Neuronal stem cell (in vitro differentiated cells): ENCODE measurements around the gene NOP10.

Experiments
- DNase-seq: peaks from one replicate; pipeline ENCODE4 v3.0.0-alpha.2; 2013; ENCODE audit warnings: low spot score
- H2AFZ ChIP-seq: one replicate; pipeline ENCODE4 v1.6.1; 2013; ENCODE audit warnings: mild to moderate bottlenecking, low read length, inconsistent platforms
- H2AK5ac ChIP-seq: 2 replicates; pipeline ENCODE4 v1.6.1; 2013; ENCODE audit warnings: low read depth, mild to moderate bottlenecking, inconsistent platforms, low read length, moderate library complexity, mixed read lengths
- H2BK120ac ChIP-seq: 2 replicates; pipeline ENCODE4 v1.6.1; 2013; ENCODE audit warnings: low read depth, mild to moderate bottlenecking, inconsistent platforms, low read length, moderate library complexity, mixed read lengths
- H2BK12ac ChIP-seq: one replicate; pipeline ENCODE4 v1.6.1; 2013; ENCODE audit warnings: low read length, inconsistent platforms
- H2BK15ac ChIP-seq: 2 replicates; pipeline ENCODE4 v1.6.1; 2013; ENCODE audit warnings: mild to moderate bottlenecking, low read length, inconsistent platforms, mixed read lengths
- H2BK5ac ChIP-seq: one replicate; pipeline ENCODE4 v1.6.1; 2013; ENCODE audit warnings: inconsistent platforms, mild to moderate bottlenecking, low read length, moderate library complexity
- H3K14ac ChIP-seq: one replicate; pipeline ENCODE4 v1.6.1; 2013; ENCODE audit warnings: low read length, inconsistent platforms
- H3K18ac ChIP-seq: 2 replicates; pipeline ENCODE4 v1.6.1; 2013; ENCODE audit warnings: low read length, inconsistent platforms
- H3K23ac ChIP-seq: 2 replicates; pipeline ENCODE4 v1.6.1; 2013; ENCODE audit warnings: low read depth, mild to moderate bottlenecking, mixed read lengths, low read length, inconsistent platforms; ENCODE audit not compliant: poor library complexity
- H3K27ac ChIP-seq: replicated peaks from 3 replicates; pipeline ENCODE4 v1.5.1; 2013; ENCODE audit warnings: low read length, inconsistent platforms
- H3K27me3 ChIP-seq, 3 experiments: 2 replicates each; pipeline ENCODE4 v1.6.1; 2013; ENCODE audit warnings: low read length in 3 of 3, mild to moderate bottlenecking in 2 of 3, inconsistent platforms in 1 of 3, low read depth in 1 of 3, mixed read lengths in 1 of 3, moderate library complexity in 1 of 3; ENCODE audit not compliant: control insufficient read depth in 3 of 3, insufficient read depth in 3 of 3
- H3K36me3 ChIP-seq, 2 donors: replicated peaks in 1 of 2; 2 replicates each; pipeline ENCODE4 v1.6.1; 2013; ENCODE audit warnings: low read length in 2 of 2; ENCODE audit not compliant: control insufficient read depth in 2 of 2, insufficient read depth in 2 of 2
- H3K4ac ChIP-seq: 2 replicates; pipeline ENCODE4 v1.6.1; 2013; ENCODE audit warnings: inconsistent platforms, mild to moderate bottlenecking, low read length, moderate library complexity
- H3K4me1 ChIP-seq, 2 donors: 1 replicate in 1 of 2; 2 replicates in 1 of 2; pipeline ENCODE4 v1.6.1; 2013; ENCODE audit warnings: low read length in 2 of 2, low read depth in 1 of 2; ENCODE audit not compliant: control insufficient read depth in 2 of 2, insufficient read depth in 1 of 2
- H3K4me2 ChIP-seq: one replicate; pipeline ENCODE4 v1.6.1; 2013; ENCODE audit warnings: mild to moderate bottlenecking, low read length, inconsistent platforms; ENCODE audit not compliant: insufficient read depth, poor library complexity, severe bottlenecking
- H3K4me3 ChIP-seq, 2 donors: 2 replicates each; pipeline ENCODE4 v1.5.1; 2013; ENCODE audit warnings: low read length in 2 of 2, mild to moderate bottlenecking in 2 of 2, inconsistent platforms in 1 of 2, moderate library complexity in 1 of 2
- H3K79me1 ChIP-seq: one replicate; pipeline ENCODE4 v1.6.1; 2013; ENCODE audit warnings: low read depth, mild to moderate bottlenecking, inconsistent platforms, low read length, moderate library complexity
- H3K9ac ChIP-seq: one replicate; pipeline ENCODE4 v1.6.1; 2013; ENCODE audit warnings: mild to moderate bottlenecking, low read depth, low read length, inconsistent platforms; ENCODE audit not compliant: poor library complexity
- H3K9me3 ChIP-seq, 2 donors: replicated peaks in 1 of 2; 2 replicates each; pipeline versions ENCODE3 to v1.6.1; 2013; ENCODE audit warnings: low read length in 2 of 2, mild to moderate bottlenecking in 2 of 2, inconsistent platforms in 1 of 2, low read depth in 1 of 2, mixed read lengths in 1 of 2, moderate library complexity in 1 of 2; ENCODE audit not compliant: control insufficient read depth in 2 of 2, insufficient read depth in 1 of 2
- H4K8ac ChIP-seq: one replicate; pipeline ENCODE4 v1.6.1; 2013; ENCODE audit warnings: low read depth, mild to moderate bottlenecking, inconsistent platforms, low read length, moderate library complexity
- H4K91ac ChIP-seq: one replicate; pipeline ENCODE4 v1.6.1; 2013; ENCODE audit warnings: low read length, low read depth, mild to moderate bottlenecking, inconsistent platforms; ENCODE audit not compliant: poor library complexity
- WGBS, 2 donors: extraction: QIAGEN DNeasy Blood & Tissue Kit; methylation state at CpG; one replicate each; pipeline ENCODE4 v1.1.7; 2013; ENCODE audit warnings: missing lambda C conversion rate in 2 of 2, mixed read lengths in 1 of 2; ENCODE audit not compliant: insufficient read length in 2 of 2, insufficient replicate concordance in 1 of 2; ENCODE audit errors: extremely low coverage in 2 of 2; 5-methylcytosine and 5-hydroxymethylcytosine counted together

NOP10 gene

GRCh38 chr15:34366271-34367065 lies 23.5 kb upstream of the NOP10 start:
- peak overlapping the region; percentile 94 for H3K9ac ChIP-seq

GRCh38 chr15:34365836-34366235 lies 22.9 kb upstream of the NOP10 start:
- WGBS, 2 donors, result no CpG with 5 or more reads among the region's 5 CpGs
- H2AK5ac ChIP-seq, result peak overlapping the region; percentile 60
- H2BK5ac ChIP-seq, result peak overlapping the region; percentile 32
- peak overlapping the region; percentile 100 for H2AFZ ChIP-seq
- no peak overlapping the region for H3K9ac ChIP-seq
- peaks cover 0 to 1% of the 10 kb centered on the region in 2 donors for H3K9me3 ChIP-seq
- peak overlapping the region; percentile 78 to 98 for H3K4me3 ChIP-seq
- no peak for DNase-seq
- H3K14ac ChIP-seq, result no peak overlapping the region
- peaks cover 4% of the 10 kb centered on the region for H3K79me1 ChIP-seq
- no peak overlapping the region for H4K91ac ChIP-seq
- no peak overlapping the region for H3K23ac ChIP-seq
- H3K18ac ChIP-seq, result peak overlapping the region; percentile 5
- no peak overlapping the region for H2BK12ac ChIP-seq
- no peak overlapping the region for H2BK15ac ChIP-seq
- peak overlapping the region; percentile 19 for H3K27ac ChIP-seq
- peaks cover 17 to 28% of the 10 kb centered on the region in 2 donors for H3K36me3 ChIP-seq
- H3K4me2 ChIP-seq, result peak overlapping the region; percentile 65
- H2BK120ac ChIP-seq, result no peak overlapping the region
- peaks cover 8 to 12% of the 10 kb centered on the region in 2 donors for H3K4me1 ChIP-seq
- no peak overlapping the region for H4K8ac ChIP-seq
- no peaks in the 10 kb centered on the region for H3K27me3 ChIP-seq
- H3K4ac ChIP-seq, result no peak overlapping the region

More at GRCh38 chr15:34366271-34367065, 23.5 kb upstream of the NOP10 start:
- H2BK15ac ChIP-seq, result peak overlapping the region; percentile 84
- no peaks in the 10 kb centered on the region for H3K27me3 ChIP-seq
- H3K79me1 ChIP-seq, result peaks cover 4% of the 10 kb centered on the region
- H2BK12ac ChIP-seq, result no peak overlapping the region
- H3K14ac ChIP-seq, result no peak overlapping the region
- H2BK5ac ChIP-seq, result peak overlapping the region; percentile 83
- H4K91ac ChIP-seq, result no peak overlapping the region
- H3K23ac ChIP-seq, result peak overlapping the region; percentile 67
- H2AK5ac ChIP-seq, result peak overlapping the region; percentile 79
- no CpG with 5 or more reads among the region's 37 CpGs for WGBS, 2 donors
- H3K4ac ChIP-seq, result peak overlapping the region; percentile 86
- peak overlapping the region; percentile 100 for H2AFZ ChIP-seq
- peaks cover 0 to 1% of the 10 kb centered on the region in 2 donors for H3K9me3 ChIP-seq
- no peak overlapping the region for H2BK120ac ChIP-seq
- DNase-seq, result peak; percentile 63
- peak overlapping the region; percentile 79 for H3K27ac ChIP-seq
- H3K4me1 ChIP-seq, result peaks cover 8 to 12% of the 10 kb centered on the region in 2 donors
- peak overlapping the region; percentile 99 for H3K18ac ChIP-seq
- H3K36me3 ChIP-seq, result peaks cover 13 to 21% of the 10 kb centered on the region in 2 donors
- H4K8ac ChIP-seq, result peak overlapping the region; percentile 74
- peak overlapping the region; percentile 89 to 98 for H3K4me3 ChIP-seq
- H3K4me2 ChIP-seq, result peak overlapping the region; percentile 95

GRCh38 chr15:34365091-34365825 lies 22.3 kb upstream of the NOP10 start:
- no CpG with 5 or more reads among the region's 16 CpGs for WGBS, 2 donors
- DNase-seq, result no peak
- Histone ChIP-seq H3K4me1 (peaks cover 8 to 12% of the 10 kb centered on the region in 2 donors), H3K9ac (no peak overlapping the region), H2BK120ac (no peak overlapping the region), H3K23ac (no peak overlapping the region), H3K79me1 (peaks cover 4% of the 10 kb centered on the region), H3K4me2 (no peak overlapping the region), H3K18ac (peak overlapping the region; percentile 48), H3K27ac (no peak overlapping the region), H2AFZ (peak overlapping the region; percentile 100), H3K4ac (peak overlapping the region; percentile 32), H2AK5ac (no peak overlapping the region), H2BK15ac (no peak overlapping the region), H3K4me3 (peak overlapping the region in 1 of 2 donors; percentile 98), H4K8ac (no peak overlapping the region), H3K36me3 (peaks cover 17 to 33% of the 10 kb centered on the region in 2 donors), H2BK5ac (no peak overlapping the region), H2BK12ac (no peak overlapping the region), H4K91ac (peak overlapping the region; percentile 64), H3K9me3 (peaks cover 0 to 1% of the 10 kb centered on the region in 2 donors), H3K14ac (no peak overlapping the region), H3K27me3 (no peaks in the 10 kb centered on the region)

GRCh38 chr15:34364041-34364440 lies 21.1 kb upstream of the NOP10 start:
- Histone ChIP-seq H2BK120ac (no peak overlapping the region), H3K79me1 (peaks cover 4% of the 10 kb centered on the region), H3K14ac (no peak overlapping the region), H2BK12ac (no peak overlapping the region), H2BK15ac (no peak overlapping the region), H3K4me1 (peaks cover 8 to 12% of the 10 kb centered on the region in 2 donors), H3K4ac (no peak overlapping the region), H3K27ac (no peak overlapping the region), H2AFZ (no peak overlapping the region), H3K18ac (no peak overlapping the region), H3K4me3 (no peak overlapping the region), H3K23ac (no peak overlapping the region), H2BK5ac (no peak overlapping the region), H3K4me2 (no peak overlapping the region), H2AK5ac (no peak overlapping the region), H3K9ac (no peak overlapping the region), H4K91ac (no peak overlapping the region), H3K27me3 (no peaks in the 10 kb centered on the region), H4K8ac (no peak overlapping the region), H3K9me3 (peaks cover 0 to 1% of the 10 kb centered on the region in 2 donors), H3K36me3 (peaks cover 24 to 46% of the 10 kb centered on the region in 2 donors)
- no CpG with 5 or more reads among the region's 8 CpGs for WGBS, 2 donors
- DNase-seq, result no peak
